NCI-H1436 (cell line): Measurements from ENCODE around the gene SH3YL1.
A peak's percentile ranks its signal among the peaks of the same experiment; 100 is the strongest.

Source experiments
- DNase-seq: peaks from one replicate; lab custom pipeline; 2025; lab: John Stamatoyannopoulos, UW

SH3YL1 gene, protein sequence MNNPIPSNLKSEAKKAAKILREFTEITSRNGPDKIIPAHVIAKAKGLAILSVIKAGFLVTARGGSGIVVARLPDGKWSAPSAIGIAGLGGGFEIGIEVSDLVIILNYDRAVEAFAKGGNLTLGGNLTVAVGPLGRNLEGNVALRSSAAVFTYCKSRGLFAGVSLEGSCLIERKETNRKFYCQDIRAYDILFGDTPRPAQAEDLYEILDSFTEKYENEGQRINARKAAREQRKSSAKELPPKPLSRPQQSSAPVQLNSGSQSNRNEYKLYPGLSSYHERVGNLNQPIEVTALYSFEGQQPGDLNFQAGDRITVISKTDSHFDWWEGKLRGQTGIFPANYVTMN

DNA sequence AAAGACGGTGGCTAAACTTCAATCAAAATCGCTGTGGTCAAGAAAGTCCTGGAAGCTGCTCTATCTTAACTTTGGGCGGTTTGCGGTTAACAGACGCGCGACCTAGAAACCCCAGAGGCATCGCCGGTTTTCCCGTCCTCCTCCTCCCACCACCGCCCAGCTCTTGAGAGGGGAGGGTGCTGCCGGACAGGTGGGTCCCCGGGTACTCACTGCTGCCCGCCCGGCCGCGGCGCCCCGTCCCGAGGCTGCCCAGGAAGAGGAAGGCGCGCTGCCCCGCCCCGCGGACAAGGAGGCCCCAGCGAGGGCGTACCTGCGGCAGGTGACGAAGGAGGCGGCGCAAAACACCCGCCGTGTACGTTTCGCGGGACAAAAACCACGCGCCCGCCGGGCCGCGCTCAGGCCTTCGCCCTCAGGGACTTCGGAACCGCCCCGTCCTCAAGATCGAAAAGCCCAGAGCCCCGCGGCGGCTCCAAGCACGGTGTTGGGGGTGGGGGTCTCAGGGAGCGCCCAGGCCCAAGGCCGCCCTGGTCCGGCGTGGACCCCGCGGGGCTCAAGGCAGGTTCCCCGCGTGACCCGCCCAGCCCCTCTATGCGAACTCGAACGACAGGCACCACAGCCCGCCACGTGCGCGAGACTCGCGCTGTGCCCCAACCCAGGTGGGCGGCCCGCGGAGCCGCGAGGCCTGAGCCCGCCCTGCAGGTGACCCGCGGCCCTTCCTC lies at the start of gene SH3YL1:
SH3YL1 (minus strand) TSS at position 259 of the 719 bp plus-strand sequence; CDS start at position 211, 48 bp downstream.
- DNase-seq: no peak

GRCh38 chr2:310994-311393 lies 47.2 kb upstream of the SH3YL1 start:
- DNase-seq: no peak

DNA sequence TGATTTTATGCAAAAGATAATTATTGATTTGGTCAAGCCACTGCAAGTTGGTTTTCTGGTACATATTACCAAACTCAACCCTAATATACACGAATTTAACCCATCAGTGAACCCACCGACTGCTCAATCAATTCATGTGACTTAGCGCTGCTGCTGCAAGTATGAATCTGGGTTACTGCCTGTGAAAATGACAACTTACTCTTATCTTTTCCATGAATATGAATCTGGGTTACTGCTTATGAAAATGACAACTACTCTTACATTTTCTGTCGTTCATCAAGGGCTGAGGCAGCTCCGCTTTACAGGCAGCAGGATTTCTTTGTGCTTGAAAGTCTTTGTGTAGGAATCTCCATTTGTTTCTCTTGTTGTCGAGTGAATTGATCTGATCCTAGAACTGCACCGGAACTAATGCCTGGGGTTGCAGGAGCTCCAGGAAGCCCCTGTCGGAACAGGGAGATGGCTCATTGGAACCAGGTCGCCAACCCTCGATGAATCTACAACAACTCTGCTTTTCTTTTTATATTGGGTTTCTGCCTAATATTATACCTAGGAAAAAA lies 46.2 kb upstream of the SH3YL1 start:
- no peak for DNase-seq

GRCh38 chr2:309148-309953 lies 45.5 kb upstream of the SH3YL1 start:
- no peak for DNase-seq

- DNase-seq: no peak
Measured at GRCh38 chr2:305366-305765, 41.5 kb upstream of the SH3YL1 start.

DNA sequence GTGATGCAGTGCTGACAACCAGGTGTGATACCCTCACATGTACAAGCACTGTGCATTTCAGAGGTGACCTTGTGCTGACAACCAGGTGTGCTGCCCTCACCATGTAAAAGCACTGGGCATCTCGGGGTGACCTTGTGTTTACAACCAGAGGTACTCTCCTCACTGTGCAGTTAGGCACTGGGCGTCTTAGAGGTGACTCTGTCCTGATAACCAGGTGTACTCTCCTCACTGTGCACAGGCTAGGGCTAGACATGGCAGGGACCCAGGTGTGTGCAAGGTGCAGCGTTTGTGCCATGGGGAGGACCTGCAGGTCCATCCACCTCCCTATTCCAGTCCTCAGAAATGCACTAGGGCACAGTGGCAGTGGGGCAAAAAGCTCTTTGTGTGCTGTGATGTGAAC lies 32.5 kb upstream of the SH3YL1 start:
- no peak for DNase-seq

- DNase-seq: no peak
Measured at GRCh38 chr2:295090-295489, 31.3 kb upstream of the SH3YL1 start.

DNA sequence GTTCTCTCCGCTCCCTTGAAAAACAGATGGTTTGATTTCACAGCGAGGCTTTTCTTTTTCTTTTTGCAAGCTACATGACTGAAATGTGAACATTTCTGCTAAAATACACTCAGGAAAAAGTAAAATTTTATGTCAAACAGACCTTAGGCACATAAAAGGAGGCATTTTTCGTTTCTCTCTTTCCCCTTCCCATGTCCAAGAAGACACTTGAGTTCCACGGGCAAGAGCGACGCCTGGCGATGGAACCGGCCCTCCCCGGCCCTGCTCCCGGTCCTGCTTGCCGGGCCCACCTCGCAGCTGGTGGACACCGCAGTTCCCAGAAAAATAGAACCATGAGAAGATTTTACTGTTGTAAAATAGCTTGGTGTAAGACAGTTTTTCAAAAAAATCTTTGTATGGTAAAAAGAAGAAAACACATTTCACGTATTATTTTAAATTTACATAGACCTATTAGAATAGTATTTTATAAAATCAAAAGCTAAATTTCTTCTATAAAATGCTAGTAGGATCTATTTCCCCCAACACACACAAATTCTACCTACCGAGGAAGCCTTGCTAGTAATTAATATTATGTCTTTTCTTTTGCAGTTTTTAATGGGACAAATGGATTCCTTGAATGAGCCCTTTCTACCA lies 26.4 kb upstream of the SH3YL1 start:
- peak; percentile 44 for DNase-seq

- no peak for DNase-seq
Measured at GRCh38 chr2:289362-290089, 25.7 kb upstream of the SH3YL1 start.

DNA sequence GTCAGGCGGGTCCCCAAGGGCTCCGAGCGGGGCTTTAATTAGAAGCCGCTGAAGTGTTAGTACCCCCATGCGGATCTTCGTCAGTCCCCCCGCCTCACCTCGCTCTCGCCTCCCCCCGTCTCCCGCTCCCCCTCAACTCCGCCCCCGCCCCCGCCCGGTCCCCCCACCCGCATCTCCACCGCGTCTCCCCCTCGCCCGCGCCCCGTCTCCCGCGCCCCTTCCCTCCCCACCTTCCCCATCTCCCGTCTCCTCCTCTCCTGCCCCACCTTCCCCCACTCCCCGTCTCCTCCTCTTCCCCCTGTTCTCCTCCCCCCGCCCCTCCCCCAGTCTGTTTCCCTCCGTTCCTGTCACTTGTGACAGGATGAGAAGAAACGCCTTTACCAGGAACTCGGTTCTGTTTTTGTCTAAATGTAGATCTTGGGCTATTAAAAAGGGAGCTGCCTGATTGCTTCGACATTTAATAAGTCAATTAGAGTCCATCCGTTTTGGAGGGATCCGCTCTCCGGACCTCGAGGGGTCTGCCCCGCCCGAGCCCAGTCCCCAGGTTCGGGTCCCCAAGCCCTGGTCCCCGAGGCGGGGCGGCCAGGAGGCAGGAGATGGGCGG lies 25.0 kb upstream of the SH3YL1 start:
- no peak for DNase-seq

GRCh38 chr2:287911-288757 lies 24.3 kb upstream of the SH3YL1 start, which contains the start of gene ALKAL2:
Gene ALKAL2, minus strand, starts transcription at chr2:288091. Its CDS starts 256 bp downstream, at chr2:287835.
- DNase-seq: no peak

DNA sequence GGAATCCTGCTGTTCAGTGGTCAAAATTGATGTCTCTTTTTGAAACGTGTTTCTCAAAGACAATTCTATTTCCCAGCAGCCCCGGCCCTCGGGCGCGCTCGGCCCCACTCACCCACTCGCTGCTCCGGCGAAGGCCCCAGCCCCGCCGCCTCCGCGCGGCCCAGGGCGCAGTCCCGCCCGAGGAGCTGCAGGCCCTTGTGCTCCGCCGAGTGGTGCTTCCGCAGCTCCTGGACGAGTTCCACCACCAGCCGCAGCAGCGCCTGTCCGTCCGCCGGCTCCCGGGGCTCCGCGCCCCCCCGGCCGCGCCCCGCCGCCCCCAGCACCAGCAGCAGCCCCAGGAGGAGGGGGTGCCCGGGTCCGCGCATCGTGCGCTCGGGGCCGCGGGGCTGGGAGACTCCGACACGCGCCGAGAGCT lies 23.6 kb upstream of the SH3YL1 start:
- no peak for DNase-seq

DNA sequence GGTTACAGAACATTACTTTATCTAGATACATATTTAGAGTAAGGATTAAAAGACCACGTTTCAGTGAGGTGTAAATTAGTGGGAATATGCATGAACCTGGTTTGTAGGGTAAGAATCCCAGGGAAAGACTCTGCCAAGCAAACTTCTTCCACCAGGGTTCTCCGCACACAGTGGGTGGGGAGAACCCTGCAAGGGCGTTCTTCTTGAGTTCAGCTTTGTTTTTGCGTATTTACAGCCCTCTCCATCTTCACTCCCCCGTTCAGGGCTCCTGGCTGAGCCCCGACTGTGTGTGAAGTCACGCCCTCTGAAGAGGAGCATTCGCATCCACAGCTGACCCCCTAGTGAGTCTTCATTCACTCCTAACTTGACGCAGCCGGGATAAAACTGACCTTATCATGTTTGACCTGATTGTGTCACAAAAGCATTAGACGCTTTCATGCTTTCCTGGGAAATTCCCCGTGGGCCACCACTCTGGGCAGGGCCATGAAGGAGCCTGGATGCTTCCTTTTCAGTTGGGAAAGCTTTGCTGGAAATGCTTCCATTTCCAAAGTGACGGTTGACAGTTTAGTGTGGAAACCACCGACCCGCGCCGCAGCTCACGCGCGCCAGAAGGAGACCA lies 23.1 kb upstream of the SH3YL1 start:
- DNase-seq: no peak

DNA sequence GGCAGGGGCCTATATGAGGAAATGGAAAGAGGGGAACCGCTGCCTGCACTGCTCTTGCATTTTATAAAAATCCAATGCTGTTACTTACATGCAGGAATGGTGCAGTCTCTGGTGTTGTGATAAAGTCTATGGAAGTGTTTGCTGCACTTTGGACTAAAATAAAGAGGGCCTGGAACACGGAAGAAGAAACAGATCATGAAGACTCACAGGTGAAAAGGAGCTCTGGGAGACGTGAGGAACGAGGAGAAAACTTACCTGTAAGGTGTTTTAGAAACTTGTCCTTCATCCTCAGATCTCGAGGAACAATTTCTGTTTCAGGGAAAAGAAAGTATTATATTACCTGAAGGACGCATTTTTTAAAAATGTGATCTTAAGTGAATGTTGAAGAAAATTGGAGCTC lies 22.2 kb upstream of the SH3YL1 start:
- no peak for DNase-seq

DNA sequence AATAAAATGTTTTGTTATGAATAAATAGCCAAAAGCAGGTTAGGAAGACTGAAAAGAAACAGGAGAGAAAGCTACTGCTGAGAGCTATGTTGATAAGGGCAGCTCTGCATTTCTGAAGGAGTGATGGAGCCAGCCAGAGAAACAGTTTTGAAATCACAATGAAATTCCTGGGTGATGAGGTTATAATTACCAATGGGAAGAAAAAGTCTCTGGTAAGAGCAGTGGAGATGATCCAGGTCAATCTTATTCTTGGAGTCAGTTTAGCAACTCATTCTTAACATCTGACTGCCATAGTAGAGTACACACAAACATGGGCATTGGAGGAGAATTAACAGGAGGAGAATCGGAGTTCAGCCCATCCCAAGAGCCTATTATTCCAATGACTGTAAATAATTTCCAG lies 21.7 kb upstream of the SH3YL1 start:
- DNase-seq: no peak

DNA sequence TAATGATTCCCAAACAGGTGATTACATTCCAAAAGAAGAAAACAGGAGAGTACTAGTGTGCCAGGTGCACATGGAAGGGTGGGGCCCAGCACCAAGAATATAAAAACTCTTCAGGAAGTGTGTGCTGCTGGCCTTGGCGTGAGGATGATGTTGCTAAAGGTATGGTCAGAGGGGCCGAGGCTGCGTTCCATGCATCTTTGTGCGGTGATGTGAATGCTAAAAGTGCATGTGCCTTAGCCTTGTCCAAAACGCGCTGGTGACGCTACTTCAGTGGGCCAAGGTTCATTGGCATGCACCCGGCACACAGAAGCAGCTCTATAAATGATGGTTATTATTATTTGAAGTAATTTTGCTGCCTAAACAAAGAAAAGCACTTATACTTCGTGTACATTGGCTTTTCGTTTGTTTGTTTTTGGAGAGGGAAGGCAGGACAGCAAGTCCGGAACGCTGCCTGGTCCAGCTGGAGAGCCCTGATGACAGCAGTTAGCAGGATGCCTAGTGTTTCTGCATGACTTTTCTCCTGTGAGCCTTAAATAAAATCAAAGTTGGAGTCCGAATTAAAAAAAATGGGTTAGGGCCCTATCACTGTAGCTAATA lies 21.2 kb upstream of the SH3YL1 start:
- no peak for DNase-seq

DNA sequence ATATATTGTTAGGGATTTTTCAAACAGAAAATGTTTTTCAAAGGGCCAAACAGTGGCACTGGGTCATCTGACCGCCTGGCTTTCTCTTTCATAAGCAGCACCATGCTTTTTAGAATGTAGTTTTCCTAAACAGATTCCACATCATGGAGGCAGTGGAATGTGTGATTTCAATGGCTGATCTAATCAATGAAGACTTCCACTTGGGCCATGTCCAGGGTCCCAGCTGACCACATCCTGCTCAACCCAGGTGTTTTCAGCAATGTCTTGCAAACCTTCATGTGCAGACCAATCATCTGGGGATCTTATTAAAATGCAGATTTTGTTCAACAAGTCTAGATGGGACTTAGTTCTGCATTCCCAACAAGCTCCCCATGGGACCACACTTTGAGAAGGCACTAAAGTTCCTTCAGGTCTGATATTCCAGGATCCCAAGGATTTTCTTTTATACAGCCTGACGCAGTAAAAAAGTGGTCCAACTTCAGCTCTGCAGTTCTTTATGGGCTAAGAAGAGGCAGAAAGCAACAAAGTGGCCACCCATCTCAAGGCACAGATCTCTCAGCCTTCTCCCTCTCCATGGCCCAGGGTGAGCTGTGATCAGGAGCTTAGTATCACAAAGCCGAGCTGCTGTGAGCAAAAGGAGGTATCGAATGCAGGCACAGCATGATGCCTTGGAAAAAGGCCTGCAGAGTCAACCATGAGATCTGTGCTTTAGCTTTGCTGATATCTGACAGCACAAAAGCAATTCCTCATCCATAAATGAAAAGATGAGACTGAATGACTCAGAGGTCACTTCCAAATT lies 20.4 kb upstream of the SH3YL1 start:
- DNase-seq: no peak
